ENCODE results near the gene LRP1-AS.

LRP1-AS gene

GRCh38 chr12:57179331-57180086 lies 32.1 kb upstream of the LRP1-AS start:
- DNase-seq = no peak

DNA sequence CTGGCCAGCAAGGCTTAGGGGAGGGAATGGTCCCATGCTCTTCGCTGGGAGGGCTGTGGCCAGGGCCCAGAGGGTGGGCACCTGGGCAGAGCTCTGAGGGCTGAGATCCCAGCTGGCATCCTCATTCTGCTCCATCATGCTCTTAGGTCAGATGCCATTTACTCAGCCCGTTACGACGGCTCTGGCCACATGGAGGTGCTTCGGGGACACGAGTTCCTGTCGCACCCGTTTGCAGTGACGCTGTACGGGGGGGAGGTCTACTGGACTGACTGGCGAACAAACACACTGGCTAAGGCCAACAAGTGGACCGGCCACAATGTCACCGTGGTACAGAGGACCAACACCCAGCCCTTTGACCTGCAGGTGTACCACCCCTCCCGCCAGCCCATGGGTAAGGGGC lies 30.8 kb upstream of the LRP1-AS start:
- DNase-seq = no peak

DNA sequence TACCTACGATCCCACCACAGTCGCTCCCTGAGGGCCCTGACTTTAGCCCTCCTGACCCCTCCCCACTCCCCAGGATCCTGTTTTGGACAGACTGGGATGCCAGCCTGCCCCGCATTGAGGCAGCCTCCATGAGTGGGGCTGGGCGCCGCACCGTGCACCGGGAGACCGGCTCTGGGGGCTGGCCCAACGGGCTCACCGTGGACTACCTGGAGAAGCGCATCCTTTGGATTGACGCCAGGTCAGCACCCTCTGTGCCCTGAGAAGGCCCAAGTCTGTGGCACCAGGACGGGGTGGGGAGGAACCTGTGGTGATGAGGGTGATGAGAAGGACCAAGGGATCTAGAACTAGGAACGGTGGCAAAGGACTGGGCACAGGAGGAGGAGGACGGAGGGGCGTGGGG lies 29.9 kb upstream of the LRP1-AS start:
- no peak for DNase-seq

GRCh38 chr12:57176846-57177245 lies 29.4 kb upstream of the LRP1-AS start:
- no peak for DNase-seq

GRCh38 chr12:57176139-57176477 lies 28.7 kb upstream of the LRP1-AS start:
- DNase-seq = no peak

DNA sequence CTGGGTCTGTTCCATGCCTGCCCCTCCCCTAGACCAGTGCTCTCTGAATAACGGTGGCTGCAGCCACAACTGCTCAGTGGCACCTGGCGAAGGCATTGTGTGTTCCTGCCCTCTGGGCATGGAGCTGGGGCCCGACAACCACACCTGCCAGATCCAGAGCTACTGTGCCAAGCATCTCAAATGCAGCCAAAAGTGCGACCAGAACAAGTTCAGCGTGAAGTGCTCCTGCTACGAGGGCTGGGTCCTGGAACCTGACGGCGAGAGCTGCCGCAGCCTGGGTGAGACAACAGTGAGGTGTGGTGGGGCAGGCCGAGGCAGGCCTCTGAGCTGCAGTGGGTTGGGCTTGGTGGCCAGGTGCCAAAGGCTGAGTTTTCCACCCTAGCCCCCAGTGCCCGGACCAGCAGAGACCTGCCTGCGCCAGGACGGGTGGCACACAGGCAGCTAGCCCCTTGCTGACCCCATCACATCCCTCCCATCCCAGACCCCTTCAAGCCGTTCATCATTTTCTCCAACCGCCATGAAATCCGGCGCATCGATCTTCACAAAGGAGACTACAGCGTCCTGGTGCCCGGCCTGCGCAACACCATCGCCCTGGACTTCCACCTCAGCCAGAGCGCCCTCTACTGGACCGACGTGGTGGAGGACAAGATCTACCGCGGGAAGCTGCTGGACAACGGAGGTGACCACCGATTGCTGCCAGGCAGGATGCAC lies 28.2 kb upstream of the LRP1-AS start:
- peak; percentile 90 for DNase-seq

GRCh38 chr12:57173683-57174082 lies 26.3 kb upstream of the LRP1-AS start:
- no peak for DNase-seq

- DNase-seq = no peak
These were observed 25.7 kb upstream of the LRP1-AS start for GRCh38 chr12:57173089-57173488.

DNA sequence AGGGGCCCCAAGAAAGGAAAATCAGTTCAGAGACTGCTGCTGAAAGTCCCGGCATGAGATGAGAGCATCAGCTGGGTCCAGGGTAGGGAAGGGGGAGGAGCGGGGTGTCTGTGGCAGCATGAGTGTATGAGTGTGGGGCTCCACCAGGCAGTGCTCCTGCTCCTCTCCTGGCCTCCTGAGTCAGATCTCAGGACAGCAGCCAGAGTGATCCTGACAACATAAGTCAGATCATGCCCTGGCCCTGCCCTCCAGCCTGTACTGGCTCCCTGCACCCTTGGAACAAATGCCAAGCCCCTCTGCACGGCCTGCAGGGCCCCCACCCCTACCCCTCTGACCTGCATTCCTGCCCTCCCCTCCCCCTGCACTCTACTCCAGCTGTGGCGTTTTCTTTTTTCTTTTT lies 24.2 kb upstream of the LRP1-AS start:
- DNase-seq = no peak

GRCh38 chr12:57170927-57171326 lies 23.5 kb upstream of the LRP1-AS start:
- no peak for DNase-seq

- DNase-seq = no peak
These were observed 23.0 kb upstream of the LRP1-AS start for GRCh38 chr12:57170408-57170807.

GRCh38 chr12:57169969-57170368 lies 22.6 kb upstream of the LRP1-AS start:
- no peak for DNase-seq

DNA sequence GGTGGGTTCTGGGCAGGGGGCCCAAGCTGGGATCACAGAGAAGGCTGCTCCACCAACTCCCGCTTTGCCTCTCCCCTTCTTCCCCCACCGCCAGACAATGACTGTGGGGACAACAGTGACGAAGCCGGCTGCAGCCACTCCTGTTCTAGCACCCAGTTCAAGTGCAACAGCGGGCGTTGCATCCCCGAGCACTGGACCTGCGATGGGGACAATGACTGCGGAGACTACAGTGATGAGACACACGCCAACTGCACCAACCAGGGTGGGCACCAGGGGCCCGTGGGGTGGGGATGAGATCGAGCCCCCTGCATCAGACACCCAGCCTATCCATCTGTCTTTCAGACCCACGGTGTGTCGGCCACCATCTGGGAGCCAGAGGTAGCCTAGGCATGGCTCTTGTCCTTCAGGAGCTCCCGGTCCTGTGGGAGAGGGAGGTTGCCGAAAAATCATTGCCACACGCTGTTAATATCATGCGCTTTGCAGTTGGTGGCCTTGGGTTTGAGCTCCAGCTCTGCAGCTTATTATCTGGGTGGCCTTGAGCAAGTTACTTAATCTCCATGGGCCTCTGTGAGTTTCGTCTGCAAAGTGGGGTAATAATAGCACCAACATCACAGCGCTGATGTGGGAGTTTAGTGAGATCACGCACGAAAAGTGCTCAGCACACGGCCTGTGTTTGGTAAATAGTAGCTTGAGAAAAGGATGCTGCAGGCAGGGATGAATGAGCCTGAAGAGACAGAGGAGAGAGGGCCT lies 21.8 kb upstream of the LRP1-AS start:
- DNase-seq = no peak

GRCh38 chr12:57168058-57168457 lies 20.6 kb upstream of the LRP1-AS start:
- DNase-seq = no peak

DNA sequence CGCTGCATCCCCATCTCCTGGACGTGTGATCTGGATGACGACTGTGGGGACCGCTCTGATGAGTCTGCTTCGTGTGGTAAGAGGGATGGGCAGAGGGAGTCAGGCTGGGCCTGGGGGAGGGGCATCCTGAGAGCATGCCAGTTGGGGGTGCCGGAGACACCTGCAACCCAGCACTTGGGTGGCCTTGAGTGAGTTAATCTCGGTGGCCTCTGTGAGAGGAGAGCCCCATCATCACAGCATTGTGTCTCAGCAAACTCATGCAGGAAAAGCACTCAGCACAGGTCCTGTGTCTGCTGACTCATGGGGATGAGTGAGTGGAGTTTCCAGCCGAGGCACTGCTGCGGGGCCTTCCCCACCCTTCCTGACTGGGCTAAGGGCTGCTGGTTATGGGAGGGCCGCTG lies 19.6 kb upstream of the LRP1-AS start:
- DNase-seq = no peak

- DNase-seq = no peak
These were observed 18.3 kb upstream of the LRP1-AS start for GRCh38 chr12:57165741-57166140.

DNA sequence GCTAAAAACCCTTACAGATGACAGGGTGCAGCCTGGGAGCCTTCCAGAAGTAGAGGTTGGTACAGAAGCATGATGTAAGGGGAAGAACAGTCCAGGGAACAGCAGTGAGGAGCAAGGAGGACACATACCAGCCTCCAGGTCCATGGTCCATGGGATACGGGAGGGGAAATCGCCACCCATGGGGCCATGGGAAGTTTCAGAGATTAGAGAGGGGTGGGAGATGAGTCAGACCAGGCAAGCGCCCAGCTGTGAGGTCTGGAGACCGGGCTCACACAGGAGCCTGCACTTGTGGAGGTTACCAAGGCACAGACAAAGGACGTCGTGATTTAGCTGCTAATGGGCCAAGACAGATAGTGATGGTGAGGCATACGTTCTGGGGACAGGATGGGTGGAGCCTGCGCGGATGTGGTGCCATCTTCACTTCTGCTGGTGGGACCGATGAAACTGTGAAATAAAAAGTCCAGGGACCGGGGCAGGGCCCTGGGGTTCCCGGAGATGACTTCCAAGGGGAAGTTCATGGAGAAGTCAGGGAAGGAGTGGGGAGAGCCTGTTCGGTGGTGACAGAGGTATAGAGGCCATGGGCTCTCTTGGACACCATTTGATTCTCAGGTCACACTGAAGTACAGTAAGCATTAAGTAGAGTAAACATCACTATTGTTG lies 17.7 kb upstream of the LRP1-AS start:
- no peak for DNase-seq

DNA sequence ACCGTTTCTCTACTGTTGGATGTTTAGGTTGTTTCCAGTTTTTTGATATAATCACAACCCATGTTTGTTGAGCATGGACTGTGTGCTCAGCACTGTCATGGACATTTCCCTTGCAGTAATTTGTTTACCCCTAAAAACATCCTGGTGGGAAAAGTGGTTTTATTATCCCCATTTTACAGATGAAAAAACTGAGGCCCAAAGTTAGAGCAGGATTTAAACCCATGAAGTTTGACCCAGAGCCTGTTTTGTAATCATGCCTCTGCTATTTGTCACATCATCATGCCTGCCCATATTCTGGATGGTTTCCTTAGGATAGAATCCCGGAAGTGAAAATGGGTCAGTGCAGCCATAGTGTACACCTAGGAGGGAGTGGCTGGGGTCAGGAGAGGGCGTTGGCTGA lies 17.0 kb upstream of the LRP1-AS start:
- no peak for DNase-seq

DNA sequence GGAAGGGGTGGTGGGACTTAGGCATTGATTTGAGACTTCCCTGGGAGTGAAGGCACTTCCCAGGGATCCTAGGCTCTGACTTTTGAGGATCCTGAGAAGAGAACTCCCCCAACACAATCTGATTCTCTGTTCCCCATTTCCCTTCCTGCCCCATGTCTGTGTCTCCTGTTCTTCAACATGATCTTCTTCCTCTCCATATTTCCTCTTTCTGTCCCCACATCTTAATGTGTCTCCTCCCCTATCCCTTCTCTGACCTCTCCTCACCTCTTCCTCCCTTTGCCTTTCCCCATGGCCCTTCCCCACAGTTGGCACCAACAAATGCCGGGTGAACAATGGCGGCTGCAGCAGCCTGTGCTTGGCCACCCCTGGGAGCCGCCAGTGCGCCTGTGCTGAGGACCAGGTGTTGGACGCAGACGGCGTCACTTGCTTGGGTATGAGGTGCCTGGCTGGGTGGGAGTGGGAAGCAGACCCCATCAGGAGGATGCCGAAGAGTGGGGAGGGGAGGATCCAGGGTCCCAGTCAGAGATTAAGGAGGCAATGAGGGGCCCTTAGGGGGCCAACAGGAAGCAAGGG lies 15.2 kb upstream of the LRP1-AS start:
- DNase-seq = no peak

DNA sequence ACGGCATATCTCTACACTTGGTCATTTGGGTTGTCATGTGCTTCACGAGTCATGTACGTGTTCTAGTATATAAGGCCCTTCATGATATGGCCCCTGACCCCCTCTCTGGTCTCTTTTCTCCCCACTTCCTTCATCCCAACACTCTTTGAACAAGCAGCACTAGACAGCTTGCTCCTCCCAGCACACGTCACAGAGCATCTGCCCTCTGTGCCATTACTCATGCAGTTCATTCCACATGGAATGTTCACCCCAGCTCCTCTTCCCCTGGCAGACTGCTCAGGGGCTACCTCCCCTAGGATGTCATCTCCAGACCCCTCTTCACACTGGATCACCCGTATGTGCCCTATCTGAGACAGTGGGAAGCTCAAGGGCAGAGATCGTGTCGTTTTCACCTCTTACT lies 14.1 kb upstream of the LRP1-AS start:
- DNase-seq = no peak

GRCh38 chr12:57160741-57161140 lies 13.3 kb upstream of the LRP1-AS start:
- no peak for DNase-seq

- DNase-seq = no peak
These were observed 12.6 kb upstream of the LRP1-AS start for GRCh38 chr12:57160040-57160439.

- DNase-seq = no peak
These were observed 11.9 kb upstream of the LRP1-AS start for GRCh38 chr12:57159311-57159710.
